ENCODE results near the gene DIS3L2. TPM values are rescaled to one million over a fixed set of nuclear protein-coding genes. Genes with fewer than 3 reads are reported as not detected.

Gene DIS3L2
- total RNA-seq, 1 experiment from 2014 or later, result 28.5 TPM

- no peak for TF ChIP-seq GRHL2 (CRISPR knock-in tag; IDR thresholded peaks at IDR 0.05; ENCODE audit: insufficient replicate concordance, severe bottlenecking)
- TF ChIP-seq FOXK1 (CRISPR knock-in tag; IDR thresholded peaks at IDR 0.05), result peak; percentile 83; the same call in 1 of the 2 replicates
- TF ChIP-seq FOXJ3 (CRISPR knock-in tag; IDR thresholded peaks at IDR 0.05; ENCODE audit: borderline replicate concordance), result no peak
- TF ChIP-seq ARID4B (CRISPR knock-in tag; IDR thresholded peaks at IDR 0.05; ENCODE audit: borderline replicate concordance), result peak; percentile 37; the same call in 1 of the 2 replicates
- no peak for TF ChIP-seq PREB (CRISPR knock-in tag; IDR thresholded peaks at IDR 0.05; ENCODE audit: borderline replicate concordance)
- no peak for TF ChIP-seq SMAD4 (CRISPR knock-in tag; IDR thresholded peaks at IDR 0.05)
- TF ChIP-seq, protein P1, sequence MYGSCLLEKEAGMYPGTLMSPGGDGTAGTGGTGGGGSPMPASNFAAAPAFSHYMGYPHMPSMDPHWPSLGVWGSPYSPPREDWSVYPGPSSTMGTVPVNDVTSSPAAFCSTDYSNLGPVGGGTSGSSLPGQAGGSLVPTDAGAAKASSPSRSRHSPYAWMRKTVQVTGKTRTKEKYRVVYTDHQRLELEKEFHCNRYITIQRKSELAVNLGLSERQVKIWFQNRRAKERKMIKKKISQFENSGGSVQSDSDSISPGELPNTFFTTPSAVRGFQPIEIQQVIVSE (CRISPR knock-in tag; IDR thresholded peaks at IDR 0.05; ENCODE audit: borderline replicate concordance), result no peak
- peak; percentile 96 for TF ChIP-seq NR2C2 (CRISPR knock-in tag; IDR thresholded peaks at IDR 0.05)
- TF ChIP-seq SOX15 (CRISPR knock-in tag; IDR thresholded peaks at IDR 0.05), result no peak
- no peak for TF ChIP-seq MLX (CRISPR knock-in tag; IDR thresholded peaks at IDR 0.05)
- TF ChIP-seq HMGXB4 (CRISPR knock-in tag; IDR thresholded peaks at IDR 0.05), result peak; percentile 83
- TF ChIP-seq IRF2 (CRISPR knock-in tag; IDR thresholded peaks at IDR 0.05; ENCODE audit: borderline replicate concordance, low read depth), result no peak
- TF ChIP-seq AR (CRISPR knock-in tag; IDR thresholded peaks at IDR 0.05), result no peak
- TF ChIP-seq, protein P2, sequence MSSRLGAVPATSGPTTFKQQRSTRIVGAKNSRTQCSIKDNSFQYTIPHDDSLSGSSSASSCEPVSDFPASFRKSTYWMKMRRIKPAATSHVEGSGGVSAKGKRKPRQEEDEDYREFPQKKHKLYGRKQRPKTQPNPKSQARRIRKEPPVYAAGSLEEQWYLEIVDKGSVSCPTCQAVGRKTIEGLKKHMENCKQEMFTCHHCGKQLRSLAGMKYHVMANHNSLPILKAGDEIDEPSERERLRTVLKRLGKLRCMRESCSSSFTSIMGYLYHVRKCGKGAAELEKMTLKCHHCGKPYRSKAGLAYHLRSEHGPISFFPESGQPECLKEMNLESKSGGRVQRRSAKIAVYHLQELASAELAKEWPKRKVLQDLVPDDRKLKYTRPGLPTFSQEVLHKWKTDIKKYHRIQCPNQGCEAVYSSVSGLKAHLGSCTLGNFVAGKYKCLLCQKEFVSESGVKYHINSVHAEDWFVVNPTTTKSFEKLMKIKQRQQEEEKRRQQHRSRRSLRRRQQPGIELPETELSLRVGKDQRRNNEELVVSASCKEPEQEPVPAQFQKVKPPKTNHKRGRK (CRISPR knock-in tag; IDR thresholded peaks at IDR 0.05; ENCODE audit: borderline replicate concordance), result no peak
- peak; percentile 73 for TF ChIP-seq USF1 (CRISPR knock-in tag; IDR thresholded peaks at IDR 0.05)
- no peak for TF ChIP-seq TCF7 (CRISPR knock-in tag; IDR thresholded peaks at IDR 0.05; ENCODE audit: low read depth)
- no peak for TF ChIP-seq GTF2I (CRISPR knock-in tag; conservative IDR thresholded peaks at IDR 0.05)
- no peak for TF ChIP-seq RORB (CRISPR knock-in tag; IDR thresholded peaks at IDR 0.05)
- TF ChIP-seq, protein P3, sequence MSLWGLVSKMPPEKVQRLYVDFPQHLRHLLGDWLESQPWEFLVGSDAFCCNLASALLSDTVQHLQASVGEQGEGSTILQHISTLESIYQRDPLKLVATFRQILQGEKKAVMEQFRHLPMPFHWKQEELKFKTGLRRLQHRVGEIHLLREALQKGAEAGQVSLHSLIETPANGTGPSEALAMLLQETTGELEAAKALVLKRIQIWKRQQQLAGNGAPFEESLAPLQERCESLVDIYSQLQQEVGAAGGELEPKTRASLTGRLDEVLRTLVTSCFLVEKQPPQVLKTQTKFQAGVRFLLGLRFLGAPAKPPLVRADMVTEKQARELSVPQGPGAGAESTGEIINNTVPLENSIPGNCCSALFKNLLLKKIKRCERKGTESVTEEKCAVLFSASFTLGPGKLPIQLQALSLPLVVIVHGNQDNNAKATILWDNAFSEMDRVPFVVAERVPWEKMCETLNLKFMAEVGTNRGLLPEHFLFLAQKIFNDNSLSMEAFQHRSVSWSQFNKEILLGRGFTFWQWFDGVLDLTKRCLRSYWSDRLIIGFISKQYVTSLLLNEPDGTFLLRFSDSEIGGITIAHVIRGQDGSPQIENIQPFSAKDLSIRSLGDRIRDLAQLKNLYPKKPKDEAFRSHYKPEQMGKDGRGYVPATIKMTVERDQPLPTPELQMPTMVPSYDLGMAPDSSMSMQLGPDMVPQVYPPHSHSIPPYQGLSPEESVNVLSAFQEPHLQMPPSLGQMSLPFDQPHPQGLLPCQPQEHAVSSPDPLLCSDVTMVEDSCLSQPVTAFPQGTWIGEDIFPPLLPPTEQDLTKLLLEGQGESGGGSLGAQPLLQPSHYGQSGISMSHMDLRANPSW (CRISPR knock-in tag; conservative IDR thresholded peaks at IDR 0.05; ENCODE audit: low read depth), result no peak
- no peak for TF ChIP-seq TP53 (CRISPR knock-in tag; IDR thresholded peaks at IDR 0.05)
Observed at GRCh38 chr2:231961349-231962166, at the start of gene DIS3L2 (continued).

Measured in WTC11 (cell line).